SW480 (cell line): ENCODE data around the gene ARHGEF16.

Experiments used
- DNase-seq: peaks from one replicate; pipeline ENCODE4 v3.0.0-alpha.2; 2016; ENCODE audit warnings: low spot score

The ARHGEF16 gene

GRCh38 chr1:3456964-3457909, 2.8 kb downstream of the ARHGEF16 start:
- peak; percentile 38 for DNase-seq

DNA sequence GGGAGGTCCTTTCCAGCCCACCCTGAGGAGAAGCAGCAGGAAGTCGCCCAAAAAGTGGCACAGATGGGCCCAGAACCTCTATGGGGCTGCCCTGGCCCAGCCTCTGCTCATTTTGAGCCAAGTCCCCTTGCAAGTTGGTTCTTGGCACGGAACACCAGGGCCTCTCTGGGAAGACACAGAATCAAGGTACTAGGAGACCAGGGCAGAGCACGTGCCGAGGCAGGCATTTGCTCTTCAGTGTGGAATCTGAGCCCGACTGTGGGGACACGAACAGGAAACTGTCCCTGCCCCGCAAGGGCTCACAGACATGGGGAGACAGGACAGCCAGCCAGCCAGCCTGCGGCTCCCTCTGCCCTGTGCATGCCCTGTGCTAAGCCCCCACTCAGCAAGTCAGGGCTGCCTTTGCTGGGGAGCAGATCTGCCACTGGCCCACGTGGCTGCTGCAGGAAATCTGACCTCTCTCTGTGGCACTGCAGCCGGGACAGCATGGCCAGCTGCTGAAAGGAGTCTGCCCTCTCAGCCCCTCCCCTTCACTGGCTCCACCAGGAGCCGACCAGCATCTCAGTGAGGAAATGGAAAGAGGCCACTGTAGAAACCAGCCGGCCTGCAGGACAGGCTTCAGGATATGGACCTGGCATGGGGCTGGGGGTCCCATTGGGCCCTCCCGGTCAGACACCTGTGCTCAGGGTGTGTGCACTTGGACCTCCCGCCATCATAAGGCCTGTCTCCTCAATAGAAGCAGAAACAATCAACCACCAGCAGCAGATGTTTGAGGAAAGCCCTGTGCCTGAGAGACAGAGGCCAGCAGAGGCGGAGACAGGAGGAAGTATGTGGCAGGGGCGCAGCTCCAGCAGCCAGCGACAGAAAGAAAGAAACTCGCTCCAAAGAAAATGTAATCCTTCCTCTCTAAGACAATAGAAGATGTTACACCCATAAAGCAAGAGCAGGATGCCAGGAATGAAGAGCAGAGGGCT, 3.7 kb downstream of the ARHGEF16 start:
- DNase-seq, result peak; percentile 41

GRCh38 chr1:3459051-3459908, 4.8 kb downstream of the ARHGEF16 start:
- DNase-seq, result peak; percentile 39

- peak; percentile 88 for DNase-seq
Measured at GRCh38 chr1:3459940-3460671, 5.6 kb downstream of the ARHGEF16 start.

- DNase-seq, result peak; percentile 64
Measured at GRCh38 chr1:3460672-3461131, 6.2 kb downstream of the ARHGEF16 start.

DNA sequence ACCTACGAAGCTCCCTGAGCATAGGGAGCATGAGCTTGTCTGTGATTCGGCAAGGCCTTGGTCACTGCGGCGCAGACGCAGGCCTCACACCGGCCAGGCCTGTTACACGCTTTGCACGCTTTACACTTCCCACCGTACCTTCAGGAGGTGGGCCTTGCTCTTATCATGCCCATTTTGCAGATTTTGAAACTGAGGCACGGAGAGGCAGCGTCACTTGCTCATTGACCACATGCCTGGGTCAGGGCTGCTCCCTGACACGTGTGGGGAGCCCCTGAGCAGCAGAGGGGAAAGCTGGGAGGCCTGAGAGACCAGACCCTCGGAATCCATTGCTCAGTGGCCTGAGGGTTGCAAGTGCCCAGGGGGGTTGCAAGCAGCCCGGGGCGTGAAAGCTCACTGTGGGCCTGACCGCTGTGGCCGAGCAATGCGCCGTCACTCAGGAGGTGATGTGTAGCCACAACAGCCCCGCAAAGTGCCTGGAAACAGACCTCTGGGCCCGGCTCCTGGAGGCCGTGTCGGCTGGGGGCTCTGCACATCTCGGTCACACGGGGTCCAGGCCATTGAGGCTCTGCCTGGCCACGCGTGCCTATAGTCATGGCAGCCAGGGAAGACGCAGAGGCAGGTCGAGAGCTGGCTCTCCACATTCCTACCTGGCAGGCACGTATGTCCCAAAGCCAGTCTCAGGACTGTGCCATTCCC, 6.9 kb downstream of the ARHGEF16 start:
- no peak for DNase-seq

GRCh38 chr1:3461934-3462275, 7.4 kb downstream of the ARHGEF16 start:
- DNase-seq, result no peak

DNA sequence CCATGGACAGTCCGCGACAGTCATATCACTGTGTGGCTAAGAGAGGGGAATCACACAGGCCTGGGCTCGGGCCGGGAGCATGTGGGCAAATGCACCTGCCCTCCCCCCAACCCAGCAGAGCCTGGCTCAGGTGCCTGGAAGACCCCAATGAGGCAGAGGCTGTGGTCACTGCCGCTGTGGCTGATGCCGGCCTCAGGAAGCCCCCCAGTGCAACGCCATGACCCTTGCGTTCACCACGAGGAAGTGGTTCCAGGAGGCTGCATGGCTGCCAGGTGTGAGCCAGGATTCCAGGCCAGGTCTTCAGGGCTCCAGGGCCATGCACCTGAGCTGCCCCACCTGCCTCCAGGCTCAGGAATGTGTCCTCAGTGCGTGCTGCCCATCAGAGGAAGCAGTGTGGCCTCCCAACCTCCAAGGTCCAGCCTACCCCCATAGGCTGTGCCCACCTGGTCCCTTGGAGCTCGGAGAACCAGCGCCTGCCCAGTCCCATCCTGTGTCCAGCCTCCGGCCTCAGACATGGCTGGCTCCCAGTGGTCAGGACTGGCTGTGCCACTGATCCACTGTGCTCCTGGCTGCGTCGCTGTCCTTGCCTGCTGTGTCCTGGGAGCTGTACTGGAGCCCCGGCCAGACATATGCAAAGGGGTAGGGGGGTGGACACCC, 8.0 kb downstream of the ARHGEF16 start:
- DNase-seq, result no peak

GRCh38 chr1:3463013-3463385, 8.5 kb downstream of the ARHGEF16 start:
- DNase-seq, result no peak

DNA sequence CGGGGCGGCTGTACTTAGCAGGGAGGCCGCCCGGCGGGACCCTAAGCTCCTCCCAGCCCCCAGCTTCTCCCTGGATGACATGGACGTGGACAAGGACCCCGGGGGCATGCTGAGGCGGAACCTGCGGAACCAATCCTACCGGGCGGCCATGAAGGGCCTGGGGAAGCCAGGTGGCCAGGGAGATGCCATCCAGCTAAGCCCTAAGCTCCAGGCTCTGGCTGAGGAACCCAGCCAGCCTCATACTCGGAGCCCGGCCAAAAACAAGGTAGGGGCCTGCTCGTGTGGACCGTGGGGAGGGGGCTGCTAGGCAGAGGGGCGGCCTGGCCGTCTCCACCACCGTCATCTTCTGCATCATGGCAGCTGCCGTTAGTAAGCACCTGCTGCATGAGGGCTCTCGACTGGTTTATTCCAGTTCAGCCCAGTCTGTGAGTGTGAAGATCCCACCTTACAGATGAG, 9.0 kb downstream of the ARHGEF16 start:
- DNase-seq, result no peak

GRCh38 chr1:3463891-3464648, 9.6 kb downstream of the ARHGEF16 start:
- no peak for DNase-seq

DNA sequence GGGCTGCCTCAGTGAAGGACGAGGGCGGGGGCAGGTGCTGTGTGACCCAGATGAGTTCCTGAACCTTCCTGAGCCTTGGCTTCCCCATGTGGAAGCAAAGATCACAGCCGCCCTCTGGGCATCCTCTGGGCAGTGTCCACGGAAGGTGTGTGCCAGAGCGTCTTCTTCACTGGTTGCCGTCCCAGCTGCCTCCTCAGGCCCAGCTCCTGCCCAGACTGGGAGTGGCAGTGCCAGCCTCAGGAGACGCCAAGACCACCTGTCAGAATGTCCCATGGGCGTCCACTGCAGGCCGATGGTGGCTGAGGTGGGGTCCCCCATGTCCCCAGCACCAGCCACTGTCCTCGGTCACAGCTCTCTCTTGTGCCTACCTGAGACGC, 10.2 kb downstream of the ARHGEF16 start:
- no peak for DNase-seq

- no peak for DNase-seq
Measured at GRCh38 chr1:3465091-3465934, 10.8 kb downstream of the ARHGEF16 start.

DNA sequence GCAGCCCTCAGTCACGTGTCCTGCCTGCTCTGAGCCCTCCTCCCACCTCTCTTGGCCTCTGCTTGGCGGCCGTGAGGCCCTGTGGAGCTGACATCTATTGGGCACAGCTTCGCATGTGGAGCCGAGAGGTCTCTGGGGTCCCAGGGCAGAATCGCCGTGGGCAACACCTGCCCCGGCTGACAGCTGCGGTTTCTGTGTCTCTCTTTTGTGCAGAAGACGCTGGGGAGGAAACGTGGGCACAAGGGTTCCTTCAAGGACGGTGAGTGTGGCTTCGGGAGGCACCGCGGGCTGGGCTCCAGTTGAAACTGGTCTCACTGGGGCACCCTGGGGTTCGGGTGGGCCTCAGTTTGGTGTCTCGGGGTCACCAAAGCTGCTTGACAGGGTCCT, 11.5 kb downstream of the ARHGEF16 start:
- no peak for DNase-seq

DNA sequence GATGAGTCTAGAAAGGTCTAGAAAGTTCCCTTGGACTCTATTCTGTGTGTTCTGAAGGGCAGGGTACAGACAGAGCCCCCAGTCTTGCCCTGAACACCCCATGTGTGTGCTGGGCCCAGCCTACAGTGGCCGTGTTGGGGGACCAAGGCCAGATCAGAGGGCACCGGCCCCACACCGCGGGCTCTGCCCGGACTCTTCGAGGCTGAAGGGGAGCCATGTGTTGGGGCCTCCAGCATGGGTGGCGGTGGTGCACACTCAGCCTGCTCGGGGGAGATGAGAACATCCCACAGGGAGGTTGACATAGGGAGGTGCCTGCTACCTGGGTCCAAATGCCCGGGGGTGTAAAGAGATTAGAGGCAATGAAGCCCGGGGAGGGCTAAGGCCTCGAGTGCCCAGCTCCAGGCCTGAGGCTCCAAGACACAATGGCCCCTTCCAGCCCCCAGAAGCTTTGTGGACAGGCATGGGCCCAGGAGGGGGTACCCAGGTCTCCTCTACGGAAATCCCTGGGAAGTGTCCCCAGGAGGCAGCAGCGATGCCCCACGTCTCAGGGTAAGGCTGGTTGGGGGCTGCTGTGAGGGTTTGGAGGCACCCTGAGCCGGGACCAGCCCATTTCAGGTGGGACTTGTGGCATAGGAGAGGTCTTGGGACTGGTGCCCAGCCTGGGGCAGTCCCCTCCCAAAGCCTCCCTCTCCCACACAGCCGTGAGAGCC, 12.1 kb downstream of the ARHGEF16 start:
- no peak for DNase-seq

DNA sequence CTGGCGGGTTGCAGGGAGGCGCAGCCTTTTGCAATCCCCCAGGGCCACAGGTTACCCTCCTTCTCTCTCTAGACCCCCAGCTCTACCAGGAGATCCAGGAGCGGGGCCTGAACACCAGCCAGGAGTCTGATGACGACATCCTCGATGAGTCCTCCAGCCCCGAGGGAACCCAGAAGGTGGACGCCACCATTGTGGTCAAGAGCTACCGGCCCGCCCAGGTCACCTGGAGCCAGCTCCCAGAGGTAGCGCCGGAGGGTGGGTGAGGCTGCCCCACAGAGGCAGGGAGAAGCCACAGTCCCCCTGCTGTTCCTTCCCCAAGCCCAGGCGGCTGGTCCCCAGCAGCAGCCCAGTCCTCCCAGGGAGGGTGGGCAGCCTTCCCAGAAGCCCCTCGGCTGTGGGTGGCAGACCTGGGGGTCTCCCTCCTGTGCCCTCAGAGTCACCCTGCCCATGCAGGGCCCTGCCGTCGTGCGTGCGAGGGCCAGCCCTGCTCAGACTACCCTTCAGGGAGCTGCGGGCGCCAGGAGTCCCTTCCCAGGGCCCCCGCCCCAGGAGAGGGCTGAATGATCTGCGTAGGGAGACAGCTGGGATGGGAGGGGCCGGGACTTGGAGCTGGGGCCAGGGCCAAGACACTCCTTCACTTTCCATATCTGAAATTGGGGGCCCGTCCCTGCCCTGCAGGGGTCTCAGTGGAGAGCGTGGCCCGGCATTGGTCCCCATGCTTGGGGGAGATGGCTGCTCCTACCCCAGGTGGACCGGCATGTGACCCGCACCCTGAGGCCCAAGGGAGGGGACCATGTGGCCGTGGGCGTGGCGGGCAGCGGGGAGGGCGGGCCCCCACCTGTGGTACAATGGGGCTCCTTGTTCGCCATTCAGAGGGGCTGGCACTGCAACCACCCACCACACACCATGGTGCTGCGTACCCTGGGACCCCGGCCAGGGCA, 12.9 kb downstream of the ARHGEF16 start:
- no peak for DNase-seq
